ENCODE data around the gene MYO9B.
"Not testable (repeated sequence)": the region's sequence is repeated elsewhere in the genome, so short reads cannot be mapped to it uniquely, and the experiment has no call there.

MYO9B gene

GRCh38 chr19:17183271-17183761, 107.7 kb downstream of the MYO9B start:
- H3K9me3 ChIP-seq (ENCODE audit: low read length) = no peaks in the 10 kb centered on the region
- H3K4me1 ChIP-seq (ENCODE audit: insufficient read depth, low read length) = no peaks in the 10 kb centered on the region
- peaks cover 43% of the 10 kb centered on the region for H3K36me3 ChIP-seq (ENCODE audit: insufficient read depth, low read length)
- no peaks in the 10 kb centered on the region for H3K27me3 ChIP-seq (ENCODE audit: insufficient read depth, low read length)
- no peak overlapping the region for H3K4me3 ChIP-seq (ENCODE audit: low read length)
- H2AFZ ChIP-seq (ENCODE audit: low read depth, low read length) = no peak overlapping the region

- H3K4me1 ChIP-seq (ENCODE audit: insufficient read depth, low read length) = no peaks in the 10 kb centered on the region
- H3K9me3 ChIP-seq (ENCODE audit: low read length) = no peaks in the 10 kb centered on the region
- no peaks in the 10 kb centered on the region for H3K27me3 ChIP-seq (ENCODE audit: insufficient read depth, low read length)
- H3K36me3 ChIP-seq (ENCODE audit: insufficient read depth, low read length) = peaks cover 47% of the 10 kb centered on the region
- no peak overlapping the region for H2AFZ ChIP-seq (ENCODE audit: low read depth, low read length)
- H3K4me3 ChIP-seq (ENCODE audit: low read length) = no peak overlapping the region
These were observed 108.3 kb downstream of the MYO9B start for GRCh38 chr19:17183858-17184321.

- Histone ChIP-seq H2AFZ (ENCODE audit: low read depth, low read length) (no peak overlapping the region), H3K9me3 (ENCODE audit: low read length) (no peaks in the 10 kb centered on the region), H3K4me3 (ENCODE audit: low read length) (no peak overlapping the region), H3K27me3 (ENCODE audit: insufficient read depth, low read length) (no peaks in the 10 kb centered on the region), H3K36me3 (ENCODE audit: insufficient read depth, low read length) (peaks cover 52% of the 10 kb centered on the region), H3K4me1 (ENCODE audit: insufficient read depth, low read length) (no peaks in the 10 kb centered on the region)
These were observed 108.8 kb downstream of the MYO9B start for GRCh38 chr19:17184371-17184841.

GRCh38 chr19:17185590-17185989, 110.0 kb downstream of the MYO9B start:
- H3K4me1 ChIP-seq (ENCODE audit: insufficient read depth, low read length) = no peaks in the 10 kb centered on the region

GRCh38 chr19:17191736-17192135, 116.2 kb downstream of the MYO9B start:
- not testable (repeated sequence) for H3K9me3 ChIP-seq (ENCODE audit: low read length); H3K27me3 ChIP-seq (ENCODE audit: insufficient read depth, low read length); H2AFZ ChIP-seq (ENCODE audit: low read depth, low read length); H3K4me1 ChIP-seq (ENCODE audit: insufficient read depth, low read length); H3K4me3 ChIP-seq (ENCODE audit: low read length)
- peaks cover 82% of the 10 kb centered on the region for H3K36me3 ChIP-seq (ENCODE audit: insufficient read depth, low read length)

More at GRCh38 chr19:17185590-17185989, 110.0 kb downstream of the MYO9B start:
- no peak overlapping the region for H2AFZ ChIP-seq (ENCODE audit: low read depth, low read length)
- no peaks in the 10 kb centered on the region for H3K9me3 ChIP-seq (ENCODE audit: low read length)
- no peaks in the 10 kb centered on the region for H3K27me3 ChIP-seq (ENCODE audit: insufficient read depth, low read length)
- peaks cover 57% of the 10 kb centered on the region for H3K36me3 ChIP-seq (ENCODE audit: insufficient read depth, low read length)
- H3K4me3 ChIP-seq (ENCODE audit: low read length) = no peak overlapping the region

GRCh38 chr19:17192751-17193150, 117.2 kb downstream of the MYO9B start:
- Histone ChIP-seq H3K36me3 (ENCODE audit: insufficient read depth, low read length) (peaks cover 82% of the 10 kb centered on the region), H3K9me3 (ENCODE audit: low read length) (no peaks in the 10 kb centered on the region), H3K27me3 (ENCODE audit: insufficient read depth, low read length) (no peaks in the 10 kb centered on the region), H3K4me1 (ENCODE audit: insufficient read depth, low read length) (no peaks in the 10 kb centered on the region), H2AFZ (ENCODE audit: low read depth, low read length) (no peak overlapping the region), H3K4me3 (ENCODE audit: low read length) (no peak overlapping the region)

- Histone ChIP-seq H3K4me1 (ENCODE audit: insufficient read depth, low read length) (no peaks in the 10 kb centered on the region), H3K9me3 (ENCODE audit: low read length) (no peaks in the 10 kb centered on the region), H3K27me3 (ENCODE audit: insufficient read depth, low read length) (no peaks in the 10 kb centered on the region), H2AFZ (ENCODE audit: low read depth, low read length) (no peak overlapping the region), H3K36me3 (ENCODE audit: insufficient read depth, low read length) (peaks cover 80% of the 10 kb centered on the region), H3K4me3 (ENCODE audit: low read length) (no peak overlapping the region)
These were observed 119.0 kb downstream of the MYO9B start for GRCh38 chr19:17194608-17195007.

- H3K36me3 ChIP-seq (ENCODE audit: insufficient read depth, low read length) = peaks cover 78% of the 10 kb centered on the region
- H3K27me3 ChIP-seq (ENCODE audit: insufficient read depth, low read length) = no peaks in the 10 kb centered on the region
- H2AFZ ChIP-seq (ENCODE audit: low read depth, low read length) = no peak overlapping the region
- H3K4me1 ChIP-seq (ENCODE audit: insufficient read depth, low read length) = no peaks in the 10 kb centered on the region
- no peak overlapping the region for H3K4me3 ChIP-seq (ENCODE audit: low read length)
- no peaks in the 10 kb centered on the region for H3K9me3 ChIP-seq (ENCODE audit: low read length)
These were observed 119.5 kb downstream of the MYO9B start for GRCh38 chr19:17195106-17195505.

- Histone ChIP-seq H3K9me3 (ENCODE audit: low read length) (no peaks in the 10 kb centered on the region), H3K36me3 (ENCODE audit: insufficient read depth, low read length) (peaks cover 81% of the 10 kb centered on the region), H3K4me3 (ENCODE audit: low read length) (no peak overlapping the region), H2AFZ (ENCODE audit: low read depth, low read length) (no peak overlapping the region), H3K27me3 (ENCODE audit: insufficient read depth, low read length) (no peaks in the 10 kb centered on the region), H3K4me1 (ENCODE audit: insufficient read depth, low read length) (no peaks in the 10 kb centered on the region)
These were observed 121.0 kb downstream of the MYO9B start for GRCh38 chr19:17196610-17197009.

- H3K27me3 ChIP-seq (ENCODE audit: insufficient read depth, low read length) = no peaks in the 10 kb centered on the region
- no peak overlapping the region for H2AFZ ChIP-seq (ENCODE audit: low read depth, low read length)
- no peak overlapping the region for H3K4me3 ChIP-seq (ENCODE audit: low read length)
- peaks cover 83% of the 10 kb centered on the region for H3K36me3 ChIP-seq (ENCODE audit: insufficient read depth, low read length)
- no peaks in the 10 kb centered on the region for H3K4me1 ChIP-seq (ENCODE audit: insufficient read depth, low read length)
- no peaks in the 10 kb centered on the region for H3K9me3 ChIP-seq (ENCODE audit: low read length)
These were observed 122.1 kb downstream of the MYO9B start for GRCh38 chr19:17197666-17198065.

- H3K36me3 ChIP-seq (ENCODE audit: insufficient read depth, low read length) = peaks cover 76% of the 10 kb centered on the region
- no peak overlapping the region for H3K4me3 ChIP-seq (ENCODE audit: low read length)
- no peaks in the 10 kb centered on the region for H3K4me1 ChIP-seq (ENCODE audit: insufficient read depth, low read length)
- H2AFZ ChIP-seq (ENCODE audit: low read depth, low read length) = no peak overlapping the region
- no peaks in the 10 kb centered on the region for H3K9me3 ChIP-seq (ENCODE audit: low read length)
- no peaks in the 10 kb centered on the region for H3K27me3 ChIP-seq (ENCODE audit: insufficient read depth, low read length)
These were observed 125.0 kb downstream of the MYO9B start for GRCh38 chr19:17200408-17201079.

GRCh38 chr19:17202249-17202648, 126.7 kb downstream of the MYO9B start:
- H3K9me3 ChIP-seq (ENCODE audit: low read length) = no peaks in the 10 kb centered on the region
- no peaks in the 10 kb centered on the region for H3K4me1 ChIP-seq (ENCODE audit: insufficient read depth, low read length)
- H3K36me3 ChIP-seq (ENCODE audit: insufficient read depth, low read length) = peaks cover 81% of the 10 kb centered on the region
- no peak overlapping the region for H3K4me3 ChIP-seq (ENCODE audit: low read length)
- no peak overlapping the region for H2AFZ ChIP-seq (ENCODE audit: low read depth, low read length)
- H3K27me3 ChIP-seq (ENCODE audit: insufficient read depth, low read length) = no peaks in the 10 kb centered on the region

GRCh38 chr19:17202713-17203112, 127.1 kb downstream of the MYO9B start:
- Histone ChIP-seq H3K4me3 (ENCODE audit: low read length) (no peak overlapping the region), H3K36me3 (ENCODE audit: insufficient read depth, low read length) (peaks cover 76% of the 10 kb centered on the region)

More at GRCh38 chr19:17202713-17203112, 127.1 kb downstream of the MYO9B start:
- Histone ChIP-seq H3K9me3 (ENCODE audit: low read length) (no peaks in the 10 kb centered on the region), H2AFZ (ENCODE audit: low read depth, low read length) (no peak overlapping the region), H3K27me3 (ENCODE audit: insufficient read depth, low read length) (no peaks in the 10 kb centered on the region), H3K4me1 (ENCODE audit: insufficient read depth, low read length) (no peaks in the 10 kb centered on the region)
